ENCODE measurements around the gene DLG5. TPM values are rescaled to one million over a fixed set of nuclear protein-coding genes. Genes with fewer than 3 reads are reported as not detected.

The DLG5 gene
- total and polyA plus RNA-seq, 2 experiments from 2014 or later, result 15.5 to 29.3 TPM

DNA sequence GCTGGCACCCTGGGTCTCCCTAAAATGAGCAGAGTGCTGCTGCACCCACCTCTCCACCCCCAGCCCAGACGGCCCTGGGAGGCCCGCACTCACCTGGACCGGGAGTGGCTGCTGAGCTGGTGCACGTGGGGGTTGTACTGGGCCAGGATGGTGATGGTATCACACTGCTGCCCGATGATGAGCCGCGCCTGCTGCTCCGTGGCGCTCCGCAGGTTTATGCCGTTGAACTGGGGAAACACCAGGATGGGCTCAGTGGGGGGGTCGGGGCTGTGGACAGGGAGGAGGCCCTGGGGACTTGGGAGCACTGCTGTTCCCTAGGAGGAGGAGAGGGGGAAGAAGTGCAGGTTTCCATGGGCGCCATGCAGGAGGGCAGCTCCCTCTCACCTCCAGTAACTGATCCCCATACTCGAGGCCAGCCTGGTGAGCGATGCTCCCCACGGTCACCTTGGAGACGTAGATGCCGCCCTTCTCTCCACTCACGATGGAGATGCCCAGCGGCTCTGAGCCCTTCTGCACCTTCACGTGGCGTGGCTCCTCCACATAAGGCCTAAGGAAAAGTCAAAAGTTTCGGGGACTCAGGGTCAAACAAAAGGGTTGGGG is 114.6 kb downstream of the DLG5 start:
- DNase-seq (ENCODE audit: low spot score), result no peak
- no peaks in the 10 kb centered on the region for H3K4me1 ChIP-seq (ENCODE audit: insufficient read depth)
- H4K20me1 ChIP-seq (ENCODE audit: insufficient read depth, poor library complexity, severe bottlenecking), result no peaks in the 10 kb centered on the region
- no peak overlapping the region for H2AFZ ChIP-seq
- TF ChIP-seq CTCF (IDR thresholded peaks at IDR 0.05; ENCODE audit: poor library complexity), result no peak
- TF ChIP-seq EZH2 (IDR thresholded peaks at IDR 0.05; ENCODE audit: borderline replicate concordance), result no peak
- no peaks in the 10 kb centered on the region for H3K36me3 ChIP-seq (replicated peaks; ENCODE audit: insufficient read depth, low read depth)
- H3K4me2 ChIP-seq, result no peak overlapping the region
- H3K79me2 ChIP-seq, result no peaks in the 10 kb centered on the region
- no peaks in the 10 kb centered on the region for H3K9me2 ChIP-seq (replicated peaks; ENCODE audit: insufficient read depth)
- no peaks in the 10 kb centered on the region for H3K9me3 ChIP-seq (ENCODE audit: low read depth)
- no peaks in the 10 kb centered on the region for H3K27me3 ChIP-seq
- WGBS (ENCODE audit: low lambda C conversion rate, missing lambda C conversion rate), result 98% methylated on average over 23 of the region's 23 CpGs
- no peak overlapping the region for H3K27ac ChIP-seq
- H3K4me3 ChIP-seq, result no peak overlapping the region

DNA sequence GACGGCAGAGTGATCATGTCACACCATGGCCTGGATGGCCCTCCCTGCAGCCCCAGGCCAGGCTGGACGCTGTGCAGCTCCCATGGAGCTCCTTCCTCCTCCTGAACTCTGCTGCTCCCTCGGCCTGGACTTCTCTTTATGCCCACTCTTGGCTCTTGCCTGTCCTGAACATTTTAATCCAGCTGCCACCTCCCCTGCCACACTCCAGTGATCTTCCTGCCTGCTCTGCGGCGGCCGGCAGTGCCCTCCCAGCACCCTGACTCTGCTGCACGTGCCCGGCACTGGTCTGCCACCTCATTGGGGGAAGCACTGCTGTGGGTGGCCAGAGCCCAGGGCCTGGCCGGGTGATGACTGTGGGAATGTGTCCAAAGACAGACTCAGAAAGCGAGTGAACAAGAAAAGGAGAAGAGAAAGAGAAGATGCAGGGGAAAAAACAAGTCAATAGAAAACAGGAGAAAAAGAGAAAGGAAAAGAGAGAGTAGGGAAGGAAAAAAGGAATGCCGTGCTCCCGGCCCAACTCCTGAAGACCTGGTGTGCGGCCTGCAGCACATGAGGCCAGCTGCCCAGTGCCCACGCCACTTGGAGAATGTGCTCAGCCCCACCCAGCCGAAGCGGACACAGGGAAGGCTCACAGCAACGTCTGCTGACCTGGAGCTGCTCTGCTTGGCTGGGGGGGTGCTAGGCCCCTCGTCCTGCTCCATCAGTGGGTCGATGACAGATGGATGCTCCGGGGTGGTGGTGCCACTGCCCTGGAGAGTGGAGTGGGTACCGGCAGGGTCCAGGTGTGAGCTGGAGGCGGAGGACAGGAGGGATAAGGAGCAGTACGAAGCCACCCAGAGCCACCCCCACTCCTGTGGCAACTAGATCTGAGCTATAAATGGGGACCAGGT is 115.9 kb downstream of the DLG5 start:
- TF ChIP-seq CTCF (IDR thresholded peaks at IDR 0.05; ENCODE audit: poor library complexity) (no peak), EZH2 (IDR thresholded peaks at IDR 0.05; ENCODE audit: borderline replicate concordance) (no peak), EZH2phosphoT487 (IDR thresholded peaks at IDR 0.05; ENCODE audit: low read depth, severe bottlenecking, unreplicated experiment) (no peak)
- Histone ChIP-seq H3K36me3 (replicated peaks; ENCODE audit: insufficient read depth, low read depth) (no peaks in the 10 kb centered on the region), H3K79me2 (no peaks in the 10 kb centered on the region), H2AFZ (no peak overlapping the region), H3K27me3 (no peaks in the 10 kb centered on the region), H3K4me1 (ENCODE audit: insufficient read depth) (no peaks in the 10 kb centered on the region), H3K4me2 (no peak overlapping the region), H3K9me2 (replicated peaks; ENCODE audit: insufficient read depth) (no peaks in the 10 kb centered on the region), H3K4me3 (no peak overlapping the region), H3K9me3 (ENCODE audit: low read depth) (no peaks in the 10 kb centered on the region), H4K20me1 (ENCODE audit: insufficient read depth, poor library complexity, severe bottlenecking) (no peaks in the 10 kb centered on the region), H3K27ac (no peak overlapping the region)
- no peak for DNase-seq (ENCODE audit: low spot score)
- WGBS (ENCODE audit: low lambda C conversion rate, missing lambda C conversion rate), result 96% methylated on average over 23 of the region's 23 CpGs

DNA sequence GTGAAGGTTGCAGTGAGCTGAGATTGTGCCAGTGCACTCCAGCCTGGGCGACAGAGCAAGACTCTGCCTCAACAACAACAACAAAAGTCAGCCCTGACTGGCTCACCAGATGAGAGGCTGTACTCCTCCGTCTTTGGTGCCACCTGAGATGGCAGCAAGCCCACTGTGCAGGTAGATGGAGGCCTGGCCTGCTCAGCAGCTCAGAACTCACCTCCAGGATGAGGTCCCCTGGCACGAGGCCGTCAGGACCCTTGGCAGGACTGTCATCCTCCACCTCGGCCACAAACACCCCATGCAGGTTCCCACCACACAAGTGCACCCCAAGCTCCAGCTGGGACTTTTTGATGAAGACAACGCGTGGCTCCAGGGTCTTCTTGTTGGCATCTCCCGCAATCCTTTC is 117.2 kb downstream of the DLG5 start:
- Histone ChIP-seq H3K9me2 (replicated peaks; ENCODE audit: insufficient read depth) (no peaks in the 10 kb centered on the region), H2AFZ (no peak overlapping the region), H3K79me2 (no peaks in the 10 kb centered on the region), H3K36me3 (replicated peaks; ENCODE audit: insufficient read depth, low read depth) (no peaks in the 10 kb centered on the region), H3K9me3 (ENCODE audit: low read depth) (no peaks in the 10 kb centered on the region), H4K20me1 (ENCODE audit: insufficient read depth, poor library complexity, severe bottlenecking) (no peaks in the 10 kb centered on the region), H3K4me2 (no peak overlapping the region), H3K27me3 (no peaks in the 10 kb centered on the region), H3K27ac (no peak overlapping the region), H3K4me3 (no peak overlapping the region), H3K4me1 (ENCODE audit: insufficient read depth) (no peaks in the 10 kb centered on the region)
- DNase-seq (ENCODE audit: low spot score), result no peak
- WGBS (ENCODE audit: low lambda C conversion rate, missing lambda C conversion rate), result over 99% methylated on average over 8 of the region's 8 CpGs
- TF ChIP-seq EZH2phosphoT487 (IDR thresholded peaks at IDR 0.05; ENCODE audit: low read depth, severe bottlenecking, unreplicated experiment), result no peak

DNA sequence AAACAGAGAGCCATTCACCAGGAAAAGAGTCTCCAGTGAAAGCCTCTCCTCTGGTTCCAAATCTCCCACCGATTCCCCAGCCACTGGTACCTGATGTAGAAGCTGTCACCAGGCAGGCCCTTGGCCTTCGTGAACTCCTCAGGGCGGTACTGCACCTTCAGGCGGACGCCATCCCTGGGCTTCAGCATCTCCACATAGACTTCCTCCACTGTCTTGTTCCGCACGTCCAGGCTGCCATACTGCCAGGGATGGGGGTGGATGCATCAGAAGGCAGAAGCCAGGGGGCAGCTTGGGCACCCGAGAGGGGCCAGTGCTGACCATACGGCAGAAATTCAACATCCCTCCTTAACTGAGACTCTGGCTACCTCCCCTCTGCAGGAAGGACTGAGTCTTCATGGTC is 118.8 kb downstream of the DLG5 start:
- Histone ChIP-seq H3K79me2 (no peaks in the 10 kb centered on the region), H3K27ac (no peak overlapping the region), H3K4me3 (no peak overlapping the region), H3K9me2 (replicated peaks; ENCODE audit: insufficient read depth) (no peaks in the 10 kb centered on the region), H4K20me1 (ENCODE audit: insufficient read depth, poor library complexity, severe bottlenecking) (no peaks in the 10 kb centered on the region), H3K4me2 (no peak overlapping the region), H3K36me3 (replicated peaks; ENCODE audit: insufficient read depth, low read depth) (no peaks in the 10 kb centered on the region), H3K9me3 (ENCODE audit: low read depth) (no peaks in the 10 kb centered on the region), H3K27me3 (no peaks in the 10 kb centered on the region), H2AFZ (no peak overlapping the region), H3K4me1 (ENCODE audit: insufficient read depth) (no peaks in the 10 kb centered on the region)
- DNase-seq (ENCODE audit: low spot score), result no peak
- TF ChIP-seq EZH2 (IDR thresholded peaks at IDR 0.05; ENCODE audit: borderline replicate concordance), result no peak
- no peak for TF ChIP-seq EZH2phosphoT487 (IDR thresholded peaks at IDR 0.05; ENCODE audit: low read depth, severe bottlenecking, unreplicated experiment)
- TF ChIP-seq CTCF (IDR thresholded peaks at IDR 0.05; ENCODE audit: poor library complexity), result no peak
- WGBS (ENCODE audit: low lambda C conversion rate, missing lambda C conversion rate), result 98% methylated on average over 9 of the region's 9 CpGs
